Sigmoid colon (tissue), 4 donors: ENCODE results near the gene TRMT61A.

ENCODE experiments used
- CTCF ChIP-seq, 4 experiments: fragments of 450-650 bp in 3 of 4; fragments of 200-600 bp in 1 of 4; IDR thresholded peaks; one replicate each; pipeline ENCODE4 v1.5.1; 2016 to 2019; ENCODE audit warnings: antibody characterized with exemption in 4 of 4, mild to moderate bottlenecking in 3 of 4, moderate library complexity in 2 of 4
- POLR2A ChIP-seq, 2 donors: fragments of 450-650 bp; IDR thresholded peaks; one replicate each; pipeline ENCODE4 v1.6.1; 2016; ENCODE audit warnings: antibody characterized with exemption in 2 of 2, mild to moderate bottlenecking in 2 of 2, moderate library complexity in 2 of 2
- POLR2AphosphoS5 ChIP-seq, 4 donors: sonication (generic); formaldehyde crosslinking; IDR thresholded peaks; one replicate each; pipeline ENCODE4 v1.6.1; 2017; ENCODE audit warnings: antibody characterized with exemption in 4 of 4

DNA sequence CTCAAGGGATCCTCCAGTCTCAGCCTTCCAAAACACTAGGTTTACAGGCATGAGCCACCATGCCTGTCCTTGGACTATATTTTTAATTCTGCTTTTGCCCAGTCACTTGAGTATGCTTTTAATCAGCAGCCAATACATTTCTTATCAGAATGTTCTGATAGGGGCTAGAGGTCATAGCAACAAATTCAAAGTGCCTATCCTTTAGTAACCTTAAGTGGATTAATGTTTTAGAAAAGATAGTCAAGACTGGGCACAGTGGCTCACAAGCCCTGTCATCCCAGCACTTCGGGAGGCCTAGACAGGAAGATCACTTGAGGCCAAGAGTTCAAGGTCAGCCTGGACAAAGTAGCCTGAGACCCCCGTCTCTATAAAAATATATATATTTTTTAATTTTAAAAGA lies 43.5 kb upstream of the TRMT61A start:
- no peak for TF ChIP-seq POLR2AphosphoS5 (IDR thresholded peaks at IDR 0.05)
- TF ChIP-seq CTCF (IDR thresholded peaks at IDR 0.05): no peak
- no peak for TF ChIP-seq POLR2A (IDR thresholded peaks at IDR 0.05)
